ENCODE results near the gene S100A5.
"Not testable (repeated sequence)": the region's sequence is repeated elsewhere in the genome, so short reads cannot be mapped to it uniquely, and the experiment has no call there.

S100A5 gene

GRCh38 chr1:153566414-153567371, 26.0 kb upstream of the S100A5 start:
- DNase-seq = peak; percentile 52 to 94 (median 61)

GRCh38 chr1:153565529-153566374, 25.0 kb upstream of the S100A5 start, which contains the start of gene S100A2:
Gene S100A2, minus strand, starts transcription at chr1:153565844. Its CDS starts 1,967 bp downstream, at chr1:153563877.
- peak in 1 of 5 donors; percentile 64 for DNase-seq

- DNase-seq = no peak
These were observed 23.3 kb upstream of the S100A5 start for GRCh38 chr1:153563991-153564390.

GRCh38 chr1:153563483-153563901, 22.8 kb upstream of the S100A5 start:
- no peak for DNase-seq

GRCh38 chr1:153562021-153562420, 21.3 kb upstream of the S100A5 start:
- DNase-seq = not testable (repeated sequence)

- no peak for DNase-seq
These were observed 20.8 kb upstream of the S100A5 start for GRCh38 chr1:153561466-153561985.

GRCh38 chr1:153560771-153561465, 20.2 kb upstream of the S100A5 start:
- no peak for DNase-seq

- DNase-seq = no peak
These were observed 19.5 kb upstream of the S100A5 start for GRCh38 chr1:153560241-153560640.

- DNase-seq = no peak
These were observed 17.1 kb upstream of the S100A5 start for GRCh38 chr1:153557877-153558276.

- DNase-seq = no peak
These were observed 15.6 kb upstream of the S100A5 start for GRCh38 chr1:153556348-153556747.

GRCh38 chr1:153553830-153554541, 13.3 kb upstream of the S100A5 start:
- DNase-seq = no peak

- no peak for DNase-seq
These were observed 12.4 kb upstream of the S100A5 start for GRCh38 chr1:153553096-153553495.

GRCh38 chr1:153552335-153552734, 11.6 kb upstream of the S100A5 start:
- no peak for DNase-seq

GRCh38 chr1:153550827-153551500, 10.2 kb upstream of the S100A5 start:
- no peak for DNase-seq

- no peak for DNase-seq
These were observed 9.6 kb upstream of the S100A5 start for GRCh38 chr1:153550398-153550758.

GRCh38 chr1:153549741-153550397, 9.1 kb upstream of the S100A5 start:
- no peak for DNase-seq

- DNase-seq = no peak
These were observed 8.3 kb upstream of the S100A5 start, which contains the start of gene S100A3 for GRCh38 chr1:153548722-153549688. Gene S100A3, minus strand, starts transcription at chr1:153549258. Its CDS starts 773 bp downstream, at chr1:153548485.

- no peak for DNase-seq
These were observed 7.1 kb upstream of the S100A5 start for GRCh38 chr1:153547560-153548551.
